ENCODE data around the gene RUBCN.

The RUBCN gene

GRCh38 chr3:197736491-197737318 is at the start of gene RUBCN:
TSS of gene RUBCN (minus strand) at chr3:197736904. CDS start at chr3:197736719, 185 bp downstream.
- DNase-seq: peak; percentile 100

DNA sequence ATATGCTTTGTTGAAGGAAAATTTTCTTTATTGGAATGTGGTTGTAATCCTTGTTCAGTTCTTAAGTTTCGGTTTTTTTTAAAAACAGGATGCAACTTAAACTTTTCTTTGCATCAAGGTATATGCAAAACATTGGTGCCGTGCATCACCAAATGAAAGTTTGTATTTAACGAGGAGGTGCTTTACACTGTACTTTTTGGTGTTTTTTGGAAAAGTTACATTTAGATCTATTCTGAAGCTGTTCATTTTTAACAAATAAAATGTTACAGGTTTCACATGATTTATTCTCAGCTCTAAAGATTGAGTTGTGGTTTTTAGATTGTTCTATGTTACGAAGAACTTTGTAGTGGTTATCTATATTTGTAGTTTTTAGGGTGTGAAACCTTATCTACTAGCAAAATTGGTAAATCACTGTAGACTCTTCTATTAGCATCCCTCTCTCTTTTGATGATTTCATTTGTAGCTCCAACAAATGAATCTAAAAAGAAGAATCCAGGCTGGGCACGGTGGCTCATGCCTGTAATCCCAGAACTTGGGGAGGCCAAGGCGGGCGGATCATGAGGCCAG is 47.4 kb upstream of the RUBCN start:
- no peak for DNase-seq

DNA sequence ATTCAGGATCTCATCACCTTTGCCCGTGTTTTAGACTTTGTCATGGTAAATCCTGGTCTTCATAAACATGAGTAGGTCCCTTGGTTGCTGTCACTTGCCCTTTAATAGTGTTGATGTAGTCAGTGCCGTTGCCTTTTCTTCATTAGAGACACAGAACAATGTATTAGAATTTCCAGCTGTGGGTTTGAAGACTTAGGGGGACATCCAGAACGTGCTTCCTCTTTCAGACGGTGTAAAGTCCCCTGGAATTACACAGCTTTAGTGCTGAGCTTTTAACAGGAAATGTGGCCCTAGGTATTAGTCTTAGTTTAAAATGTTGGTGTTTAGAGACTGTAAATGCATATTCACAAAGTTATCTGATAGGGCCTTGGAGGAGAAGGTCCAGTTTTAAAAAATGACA is 45.5 kb upstream of the RUBCN start:
- no peak for DNase-seq

- no peak for DNase-seq
Observed at GRCh38 chr3:197775317-197775716, 38.6 kb upstream of the RUBCN start.

DNA sequence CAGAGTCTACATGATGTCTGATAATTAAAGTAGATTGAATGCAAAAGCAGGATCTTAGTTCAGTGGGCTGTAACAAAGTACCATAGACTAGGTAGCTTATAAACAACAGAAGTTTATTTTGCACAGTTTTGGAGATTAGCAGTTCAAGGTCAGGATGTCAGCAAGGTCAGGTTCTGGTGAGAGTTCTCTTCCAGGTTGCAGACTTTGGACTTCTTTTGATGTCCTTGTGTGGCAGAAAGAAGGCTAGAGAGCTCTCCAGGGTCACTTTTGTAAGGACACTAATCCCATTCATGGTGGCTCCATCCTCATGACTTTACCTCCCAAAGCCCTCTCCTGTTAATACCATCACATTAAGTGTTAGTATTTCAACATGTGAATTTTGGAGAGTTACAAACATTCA is 25.1 kb upstream of the RUBCN start:
- no peak for DNase-seq

GRCh38 chr3:197758512-197758911 is 21.8 kb upstream of the RUBCN start:
- no peak for DNase-seq

DNA sequence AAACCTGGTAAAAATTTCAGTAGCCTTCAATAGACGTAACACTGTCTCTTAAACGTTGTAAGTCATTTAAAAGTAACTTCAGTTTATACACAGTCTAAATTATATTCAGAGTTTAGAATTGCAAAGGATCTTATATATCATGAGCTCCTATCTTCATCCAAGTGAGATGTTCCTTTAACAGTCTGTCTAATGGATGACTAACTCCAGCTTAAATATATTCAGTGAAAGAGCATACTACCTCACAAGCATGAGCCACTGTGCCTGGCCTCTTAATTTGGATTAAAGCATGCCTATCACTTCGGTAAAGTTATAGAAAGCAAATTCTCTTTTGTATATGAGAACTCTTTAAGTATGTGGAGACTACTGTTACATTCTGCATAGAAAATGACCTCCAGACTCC is 20.0 kb upstream of the RUBCN start:
- no peak for DNase-seq

GRCh38 chr3:197753263-197753662 is 16.6 kb upstream of the RUBCN start:
- no peak for DNase-seq

DNA sequence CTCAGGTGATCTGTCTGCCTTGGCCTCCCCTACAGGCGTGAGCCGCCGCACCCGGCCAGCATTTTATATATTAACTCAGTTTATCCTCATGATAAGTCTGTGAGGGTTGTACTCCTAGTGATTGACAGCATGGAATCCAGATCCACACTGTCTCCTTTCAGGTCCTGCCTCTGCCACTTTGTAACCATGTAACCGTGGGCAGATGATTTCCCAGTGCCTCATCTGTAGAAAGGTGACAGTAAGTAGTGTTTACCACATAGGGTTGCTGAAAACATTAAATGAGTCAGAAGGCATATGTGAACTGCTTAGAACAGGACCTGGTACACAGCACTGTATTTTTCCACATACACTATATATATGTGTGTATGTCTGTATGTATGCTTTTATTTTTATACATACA is 15.4 kb upstream of the RUBCN start:
- no peak for DNase-seq

DNA sequence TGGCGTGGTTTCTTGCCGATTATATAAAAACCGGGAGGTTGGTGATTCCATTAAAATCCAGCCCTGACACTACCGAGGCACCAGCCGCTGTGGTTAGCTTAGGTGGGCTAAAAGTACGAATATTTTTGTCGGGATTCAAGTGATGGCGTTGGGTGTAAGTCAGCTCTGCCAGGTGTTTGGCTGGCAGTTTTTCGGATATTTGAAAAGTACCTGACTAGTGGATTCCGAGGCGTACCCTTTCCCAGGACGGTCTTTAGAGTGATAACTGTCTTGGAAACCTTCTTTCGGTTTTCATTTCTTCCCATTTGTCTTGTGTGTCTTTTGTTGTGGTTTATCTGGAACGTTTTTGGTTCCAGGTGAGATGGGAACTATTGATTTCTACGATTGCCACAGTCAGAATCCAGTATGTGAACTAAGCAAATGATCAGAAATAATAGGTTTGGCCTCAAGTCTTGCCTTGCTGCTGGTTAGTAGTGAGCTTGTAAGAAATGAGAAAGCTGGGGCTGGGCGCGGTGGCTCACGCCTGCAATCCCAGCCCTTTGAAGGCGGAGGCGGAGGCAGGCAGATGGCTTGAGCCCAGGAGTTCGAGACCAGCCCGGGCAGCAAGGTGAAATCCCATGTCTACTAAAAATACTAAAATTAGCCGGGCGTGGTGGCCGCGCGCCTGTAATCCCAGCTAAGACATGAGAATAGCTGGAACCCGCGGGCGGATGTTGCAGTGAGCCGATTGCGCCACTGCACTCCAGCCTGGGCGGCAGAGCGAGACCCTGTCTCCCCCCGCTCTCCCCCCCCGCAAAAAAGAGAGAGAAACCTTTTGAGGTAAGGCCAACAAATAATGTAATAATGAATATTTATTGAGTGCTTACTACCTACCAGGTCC is 14.4 kb upstream of the RUBCN start:
- DNase-seq: no peak

- peak; percentile 66 for DNase-seq
Observed at GRCh38 chr3:197750396-197750831, 13.7 kb upstream of the RUBCN start.

GRCh38 chr3:197749601-197750395 is 13.1 kb upstream of the RUBCN start, which contains the start of gene FYTTD1:
TSS of gene FYTTD1 (plus strand) at chr3:197749883. CDS start at chr3:197749972, 89 bp downstream.
- DNase-seq: peak; percentile 96

- peak; percentile 74 for DNase-seq
Observed at GRCh38 chr3:197749315-197749600, 12.6 kb upstream of the RUBCN start.

DNA sequence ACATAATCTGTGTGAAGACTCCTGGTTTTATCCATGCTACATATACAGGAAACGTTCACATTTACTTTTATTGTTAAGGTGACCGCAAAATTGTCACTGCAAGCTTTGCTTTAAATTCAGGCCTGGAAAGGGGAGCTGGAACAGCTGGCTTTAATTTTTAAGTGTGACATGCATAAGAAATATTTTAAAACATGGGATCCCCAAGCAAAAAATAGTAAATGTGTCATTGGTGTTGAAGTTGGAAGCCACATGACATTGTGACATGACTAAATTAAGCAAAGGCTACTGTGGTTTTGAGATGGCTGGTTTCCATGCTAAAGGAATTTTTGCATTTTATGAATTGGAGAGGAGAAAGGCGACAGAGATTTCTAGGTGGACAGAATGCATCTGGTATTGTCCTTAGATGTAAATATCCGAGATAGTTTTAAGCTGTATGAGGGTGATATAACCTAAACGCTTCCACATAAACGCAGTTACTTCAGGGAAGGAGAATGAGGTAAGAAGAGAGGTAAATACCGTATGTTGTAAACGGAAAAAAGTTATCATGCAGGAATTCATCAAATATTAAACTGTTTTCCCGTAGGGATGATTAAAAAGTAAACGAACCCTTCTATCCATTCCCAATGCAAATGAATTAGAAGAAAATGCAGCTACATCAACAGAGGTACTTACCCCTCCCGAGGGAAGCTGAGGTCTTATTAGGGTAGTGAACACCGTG is 12.1 kb upstream of the RUBCN start:
- no peak for DNase-seq

DNA sequence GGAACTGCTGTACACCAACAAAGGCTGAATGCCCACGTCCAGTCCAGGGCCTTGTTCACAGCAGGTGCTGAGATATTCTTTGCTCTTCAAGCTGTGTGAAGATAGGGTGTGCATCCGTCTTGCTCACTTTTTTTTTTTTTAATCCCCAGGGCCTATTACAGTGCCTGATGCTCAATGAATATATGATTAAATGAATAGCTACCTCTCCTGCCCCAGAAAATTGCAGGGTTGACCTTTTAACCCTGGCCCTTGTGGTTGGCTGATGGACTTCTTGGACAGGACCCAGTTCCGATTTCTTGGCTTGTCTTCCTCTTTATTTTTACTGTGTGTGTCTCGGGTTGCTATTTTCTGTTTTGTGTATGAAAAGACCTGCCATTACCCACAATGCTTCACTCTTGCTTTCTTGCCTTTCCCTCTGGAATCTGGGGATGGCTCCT is 10.1 kb upstream of the RUBCN start:
- no peak for DNase-seq

DNA sequence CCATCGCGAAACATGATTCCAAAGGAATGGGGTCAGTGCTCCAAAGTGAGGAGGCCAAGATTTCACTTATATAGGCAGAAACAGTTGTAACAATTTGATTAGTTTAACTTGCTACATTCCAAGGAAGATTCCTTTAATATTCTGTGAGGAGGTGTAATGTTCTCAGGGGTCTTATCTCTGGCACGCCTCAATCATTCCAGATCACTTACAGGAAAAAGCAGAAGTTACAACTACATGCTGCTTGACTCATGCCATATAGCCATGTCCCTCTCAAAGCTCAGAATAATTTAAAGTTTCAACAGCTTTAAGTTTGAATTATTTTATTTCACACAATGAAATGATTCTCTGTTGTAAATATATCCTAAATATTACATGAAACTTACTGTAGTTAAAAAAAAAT is 9.5 kb upstream of the RUBCN start:
- DNase-seq: no peak

GRCh38 chr3:197742787-197743186 is 6.1 kb upstream of the RUBCN start:
- no peak for DNase-seq

- DNase-seq: peak; percentile 23
Observed at GRCh38 chr3:197737749-197738462, 1.2 kb upstream of the RUBCN start.

DNA sequence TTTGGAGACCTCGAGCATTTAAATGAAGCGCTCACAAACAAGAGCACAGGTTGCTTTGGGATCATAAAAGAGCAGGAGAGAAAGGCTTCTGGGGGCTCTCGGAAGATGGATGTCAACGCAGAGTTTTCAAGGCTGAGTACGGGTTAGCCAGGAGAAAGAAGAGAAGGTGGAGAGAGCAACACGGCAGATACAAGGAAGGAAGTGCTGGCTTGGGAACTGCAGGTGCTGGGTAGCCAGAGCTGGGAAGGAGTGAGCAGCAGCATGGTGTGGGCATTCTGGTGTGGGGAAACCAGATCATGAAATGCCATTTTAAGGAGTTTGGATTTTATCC is 580 bp upstream of the RUBCN start:
- no peak for DNase-seq

GRCh38 chr3:197736010-197736490 is 654 bp downstream of the RUBCN start:
- DNase-seq: no peak

DNA sequence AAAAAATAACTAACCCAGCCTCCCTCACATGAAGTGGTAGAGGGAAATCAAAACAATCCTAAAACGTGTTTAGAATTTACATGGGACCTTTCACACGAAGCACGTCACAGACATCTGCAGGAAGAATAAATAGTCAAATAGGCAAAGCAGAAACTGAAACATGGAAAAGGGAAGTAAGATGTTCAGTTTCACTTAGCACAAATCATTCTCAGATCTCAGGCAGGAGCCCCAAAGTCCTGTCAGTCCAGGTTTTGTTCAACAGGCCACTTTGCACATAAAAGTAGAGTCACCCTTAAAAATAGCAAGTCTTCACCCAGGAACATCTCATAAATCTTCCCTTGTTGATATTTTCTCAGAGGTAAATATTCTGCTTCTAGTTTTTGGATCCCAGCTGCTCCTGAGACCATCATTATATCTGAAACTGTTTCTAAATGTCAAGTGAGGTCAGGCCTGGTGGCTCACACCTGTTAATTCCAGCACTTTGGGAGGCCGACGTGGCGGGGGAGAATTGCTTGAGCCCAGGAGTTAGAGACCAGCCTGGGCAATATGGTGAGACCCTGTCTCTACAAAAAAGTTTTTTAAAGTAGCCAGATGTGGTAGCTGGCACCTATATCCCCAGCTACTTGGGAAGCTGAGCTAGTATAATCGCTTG is 1.9 kb downstream of the RUBCN start:
- no peak for DNase-seq
